ENCODE data around the gene FAM98C. TPM values are rescaled to one million over a fixed set of nuclear protein-coding genes. Genes with fewer than 3 reads are reported as not detected.
A peak's percentile ranks its signal among the peaks of the same experiment; 100 is the strongest.

Gene FAM98C
- total RNA-seq = 15.5 to 16.5 TPM (median 16.0 TPM) in 3 replicates
- long read RNA-seq, transcript FAM98C-201 (8 exons, 1,271 nt) = major isoform, 16 of 27 reads
- long read RNA-seq, partial matches to known transcripts = 5 of 27 reads
- long read RNA-seq, other reads (novel, unspliced or antisense) = 6 of 27 reads

DNA sequence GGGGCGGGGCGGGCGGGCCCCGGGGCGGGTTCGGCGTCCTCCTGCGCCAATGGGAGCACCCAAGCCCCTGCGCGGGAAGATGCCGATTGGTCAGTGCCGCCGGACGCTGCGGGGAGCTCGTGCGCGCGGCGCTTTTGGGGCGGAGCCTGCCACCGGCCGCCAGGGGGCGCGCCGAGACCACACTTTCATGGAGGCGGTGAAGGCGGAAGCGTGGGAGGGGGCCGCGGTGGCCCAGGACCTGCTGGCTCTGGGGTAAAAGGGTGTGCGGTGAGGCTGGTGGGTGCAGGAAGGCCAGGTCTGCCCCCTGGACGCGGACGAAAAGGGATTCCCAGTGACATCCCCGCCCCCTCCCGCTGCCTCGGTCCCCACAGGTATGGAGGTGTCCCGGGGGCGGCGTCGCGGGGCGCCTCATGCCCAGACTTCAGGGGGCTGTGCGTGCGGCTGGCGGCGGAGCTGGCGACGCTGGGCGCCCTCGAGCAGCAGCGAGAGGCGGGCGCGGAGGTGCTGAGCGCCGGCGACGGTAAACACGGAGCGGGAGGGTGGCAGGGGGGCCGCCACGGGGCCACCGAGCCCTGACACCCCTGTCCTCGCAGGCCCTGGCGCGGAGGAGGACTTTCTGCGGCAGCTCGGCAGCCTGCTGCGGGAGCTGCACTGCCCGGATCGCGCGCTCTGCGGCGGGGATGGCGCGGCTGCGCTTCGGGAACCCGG is at the start of gene FAM98C:
TSS of gene FAM98C (plus strand) at position 127 of the 708 bp plus-strand sequence. CDS start at position 188, 61 bp downstream.
- no peak for DNase-seq (ENCODE audit: low spot score)
- TF ChIP-seq CTCF (IDR thresholded peaks at IDR 0.05) = peak; percentile 100
- H3K27me3 Mint-ChIP-seq (ENCODE audit: low read depth) = peaks cover 3% of the 10 kb centered on the region
- peak within 1 kb of the TSS; percentile 90 for H3K4me3 Mint-ChIP-seq (ENCODE audit: unreplicated experiment)
- no peaks in the 10 kb centered on the region for H3K9me3 Mint-ChIP-seq (ENCODE audit: low read depth)
- peak within 1 kb of the TSS; percentile 71 for H3K27ac Mint-ChIP-seq (ENCODE audit: unreplicated experiment)
- peaks cover 4% of the 10 kb centered on the region for H3K36me3 Mint-ChIP-seq (ENCODE audit: low read depth)
- peaks cover 6% of the 10 kb centered on the region for H3K4me1 Mint-ChIP-seq (ENCODE audit: low read depth)

GRCh38 chr19:38355728-38356725 is 46.9 kb upstream of the FAM98C start:
- H3K36me3 Mint-ChIP-seq (ENCODE audit: low read depth) = no peaks in the 10 kb centered on the region
- H3K9me3 Mint-ChIP-seq (ENCODE audit: low read depth) = no peaks in the 10 kb centered on the region
- no peak for DNase-seq (ENCODE audit: low spot score)
- H3K27me3 Mint-ChIP-seq (ENCODE audit: low read depth) = peaks cover 41% of the 10 kb centered on the region
- H3K4me1 Mint-ChIP-seq (ENCODE audit: low read depth) = peaks cover 4% of the 10 kb centered on the region
- no peak overlapping the region for H3K4me3 Mint-ChIP-seq (ENCODE audit: unreplicated experiment)
- no peak for TF ChIP-seq CTCF (IDR thresholded peaks at IDR 0.05)
- H3K27ac Mint-ChIP-seq (ENCODE audit: unreplicated experiment) = no peak overlapping the region

DNA sequence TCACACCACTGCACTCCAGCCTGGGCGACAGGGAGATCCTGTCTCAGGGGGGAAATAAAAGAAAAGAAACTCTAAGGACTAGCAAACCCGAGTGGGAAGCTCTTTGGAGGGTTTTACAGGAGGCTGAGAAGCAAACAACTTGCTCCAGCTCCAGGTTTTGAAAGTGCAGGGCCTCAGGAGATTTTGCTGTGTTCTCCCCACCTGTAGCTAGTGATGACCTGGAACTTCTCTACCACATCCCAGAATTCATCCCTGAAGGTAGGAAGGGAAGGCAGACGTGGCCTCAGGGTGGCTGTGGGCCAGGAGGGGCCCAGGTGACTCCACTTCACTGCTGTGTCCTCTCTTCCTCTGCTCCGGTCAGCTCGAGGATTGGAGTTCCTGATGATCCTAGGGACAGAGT is 44.8 kb upstream of the FAM98C start:
- Mint-ChIP-seq H3K27me3 (ENCODE audit: low read depth) (peaks cover 41% of the 10 kb centered on the region), H3K36me3 (ENCODE audit: low read depth) (no peaks in the 10 kb centered on the region), H3K27ac (ENCODE audit: unreplicated experiment) (no peak overlapping the region), H3K4me1 (ENCODE audit: low read depth) (peaks cover 11% of the 10 kb centered on the region), H3K9me3 (ENCODE audit: low read depth) (no peaks in the 10 kb centered on the region), H3K4me3 (ENCODE audit: unreplicated experiment) (no peak overlapping the region)
- no peak for DNase-seq (ENCODE audit: low spot score)
- no peak for TF ChIP-seq CTCF (IDR thresholded peaks at IDR 0.05)

- TF ChIP-seq CTCF (IDR thresholded peaks at IDR 0.05) = no peak
- no peaks in the 10 kb centered on the region for H3K36me3 Mint-ChIP-seq (ENCODE audit: low read depth)
- no peaks in the 10 kb centered on the region for H3K9me3 Mint-ChIP-seq (ENCODE audit: low read depth)
- DNase-seq (ENCODE audit: low spot score) = no peak
- peaks cover 38% of the 10 kb centered on the region for H3K27me3 Mint-ChIP-seq (ENCODE audit: low read depth)
- no peak overlapping the region for H3K27ac Mint-ChIP-seq (ENCODE audit: unreplicated experiment)
- no peak overlapping the region for H3K4me3 Mint-ChIP-seq (ENCODE audit: unreplicated experiment)
- H3K4me1 Mint-ChIP-seq (ENCODE audit: low read depth) = peaks cover 11% of the 10 kb centered on the region
Measured at GRCh38 chr19:38359242-38360021, 43.5 kb upstream of the FAM98C start.
